T-helper 2 cell treated with Interferon-gamma antibody and Interleukin-4, amounts not matched to agents 5 μg/mL and 100 μg/mL, for 36 hours (primary cell): ENCODE results near the gene PP2D1.

Experiments used
- DNase-seq: peaks from one replicate; pipeline ENCODE4 v3.0.0; 2021; ENCODE audit warnings: low spot score
- H3K27ac Mint-ChIP-seq: one replicate; pipeline ENCODE4 v1.8.0; 2021; ENCODE audit warnings: mild to moderate bottlenecking, mixed read lengths
- H3K27me3 Mint-ChIP-seq: one replicate; pipeline ENCODE4 v1.8.0; 2021; ENCODE audit warnings: low read depth, mixed read lengths
- H3K36me3 Mint-ChIP-seq: one replicate; pipeline ENCODE4 v1.8.0; 2021; ENCODE audit warnings: low read depth, mixed read lengths
- H3K4me1 Mint-ChIP-seq: one replicate; pipeline ENCODE4 v1.8.0; 2021; ENCODE audit warnings: low read depth, mixed read lengths
- H3K4me3 Mint-ChIP-seq: one replicate; pipeline ENCODE4 v1.8.0; 2022; ENCODE audit warnings: mild to moderate bottlenecking, moderate library complexity, mixed read lengths
- H3K9me3 Mint-ChIP-seq: one replicate; pipeline ENCODE4 v1.8.0; 2021; ENCODE audit warnings: mixed read lengths

PP2D1 gene

DNA sequence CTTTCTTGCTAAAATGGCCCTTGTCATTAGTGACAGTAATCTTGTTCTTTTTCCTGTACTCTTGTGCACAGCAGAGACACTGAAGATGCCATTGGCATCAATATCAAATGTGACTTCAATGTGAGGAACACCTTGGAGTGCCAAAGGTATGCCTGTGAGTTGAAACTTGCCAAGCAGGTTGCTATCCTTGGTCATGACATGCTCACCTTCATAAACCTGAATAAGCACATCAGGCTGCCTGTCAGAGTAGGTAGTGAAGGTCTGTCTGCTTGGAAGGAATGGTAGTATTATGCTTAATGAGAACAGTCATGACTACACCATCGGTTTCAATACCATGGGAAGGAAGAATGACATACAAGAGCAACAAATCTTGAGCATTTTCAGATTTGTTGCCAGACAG lies 71.4 kb downstream of the PP2D1 start:
- no peak for DNase-seq
- Mint-ChIP-seq H3K27me3 (peaks cover 3% of the 10 kb centered on the region), H3K9me3 (no peaks in the 10 kb centered on the region), H3K36me3 (peaks cover 6% of the 10 kb centered on the region), H3K27ac (no peak overlapping the region), H3K4me3 (no peak overlapping the region), H3K4me1 (peaks cover 15% of the 10 kb centered on the region)

DNA sequence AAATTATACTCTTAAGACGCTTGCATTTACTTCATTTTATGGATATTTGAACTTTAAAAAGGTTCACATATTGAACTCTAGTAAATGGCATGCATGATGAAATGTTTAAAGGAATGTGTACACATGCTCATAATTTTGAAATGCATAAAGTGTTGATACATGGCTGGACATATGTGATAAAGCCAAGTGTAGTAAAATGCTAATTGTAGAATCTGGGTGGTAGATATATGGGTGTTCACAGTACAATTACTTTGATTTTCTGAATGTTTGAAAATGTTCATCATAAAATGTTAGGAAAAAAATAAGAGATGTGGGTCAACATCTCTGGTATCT lies 73.8 kb downstream of the PP2D1 start:
- Mint-ChIP-seq H3K27ac (no peak overlapping the region), H3K36me3 (peaks cover 4% of the 10 kb centered on the region), H3K9me3 (no peaks in the 10 kb centered on the region), H3K27me3 (peaks cover 11% of the 10 kb centered on the region), H3K4me1 (peaks cover 20% of the 10 kb centered on the region), H3K4me3 (no peak overlapping the region)
- no peak for DNase-seq

DNA sequence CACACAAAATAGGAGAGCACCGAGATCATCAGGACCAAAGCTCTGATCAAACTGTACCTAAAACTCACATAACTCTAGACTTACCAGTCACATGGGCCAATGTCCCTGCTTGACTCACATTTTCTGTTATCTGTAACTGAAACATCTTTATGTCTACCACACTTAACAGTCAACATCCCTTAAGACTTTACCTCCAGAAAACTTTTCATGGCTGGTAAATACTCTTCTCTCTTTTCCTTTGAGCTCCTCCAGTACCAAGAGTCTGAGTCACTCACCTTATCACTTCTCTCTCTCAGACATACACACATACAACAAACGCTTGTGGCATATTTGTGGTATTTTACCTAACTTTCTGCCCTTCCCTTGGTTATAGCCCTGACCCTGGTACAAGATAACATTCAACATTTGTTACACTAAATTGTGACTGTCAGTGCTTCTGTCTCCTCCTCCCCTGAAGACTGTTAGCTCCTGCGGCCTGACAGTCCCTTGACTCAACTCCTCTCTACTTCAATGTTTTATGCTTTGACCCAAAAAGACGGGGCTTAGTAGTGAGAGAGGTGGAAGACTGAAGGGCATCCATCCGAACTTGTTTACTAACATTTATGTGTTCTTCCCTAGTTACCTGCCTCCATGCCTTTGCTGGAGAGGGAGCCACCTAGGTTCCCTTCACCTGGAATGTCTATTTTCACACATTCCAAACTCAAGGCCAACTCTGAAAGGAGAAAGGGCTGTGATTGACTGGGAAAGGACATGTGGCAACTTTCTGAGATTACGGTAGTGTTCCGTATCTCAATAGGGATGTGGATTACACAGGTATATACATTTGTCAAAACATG lies 74.4 kb downstream of the PP2D1 start:
- Mint-ChIP-seq H3K4me3 (peak overlapping the region; percentile 37), H3K4me1 (peaks cover 23% of the 10 kb centered on the region)
- DNase-seq, result peak; percentile 60

More for the DNA sequence above, 74.4 kb downstream of the PP2D1 start:
- H3K9me3 Mint-ChIP-seq, result no peaks in the 10 kb centered on the region
- H3K36me3 Mint-ChIP-seq, result peaks cover 4% of the 10 kb centered on the region
- peaks cover 13% of the 10 kb centered on the region for H3K27me3 Mint-ChIP-seq
- peak overlapping the region; percentile 61 for H3K27ac Mint-ChIP-seq
